GM12878 (cell line): Measurements from ENCODE around the gene USH1C. TPM values are rescaled to one million over a fixed set of nuclear protein-coding genes. Genes with fewer than 3 reads are reported as not detected.

ENCODE experiments used
- ATAC-seq: fragments of 200-7000 bp; cut with Tn5 transposase; 3 replicates; pipeline ENCODE4 v1.9.1; 2020; ENCODE audit warnings: mild to moderate bottlenecking, moderate library complexity
- BruUV-seq: library from RNA; stranded (reverse); fragments of 400-500 nt; replicated peaks from 2 replicates; lab custom pipeline; 2021; lab: Mats Ljungman, UMichigan
- CTCF ChIA-PET: fragments of 300-600 bp; sonication (Branson Sonifier 250); formaldehyde crosslinking; extraction: SDS; loops from one replicate; lab custom pipeline; 2021; ENCODE audit warnings: inconsistent platforms; lab: Yijun Ruan, JAX
- POLR2A ChIA-PET: fragments of 350-600 bp; formaldehyde crosslinking; extraction: SDS; loops from one replicate; lab custom pipeline; 2021; ENCODE audit warnings: inconsistent platforms; lab: Charles Lee
- RAD21 ChIA-PET: fragments of 300-600 bp; sonication (Branson Sonifier 250); formaldehyde crosslinking; loops from one replicate; lab custom pipeline; 2023; ENCODE audit warnings: antibody characterized with exemption; ENCODE audit not compliant: unreplicated experiment; lab: Charles Lee
- SMC1A ChIA-PET: fragments of 300-600 bp; sonication (Branson Sonifier 250); formaldehyde crosslinking; loops from one replicate; lab custom pipeline; 2023; ENCODE audit not compliant: unreplicated experiment, uncharacterized antibody; lab: Charles Lee
- DNase-seq: peaks from one replicate; pipeline ENCODE4 v3.0.0-alpha.2; 2011; ENCODE audit warnings: low read depth, low spot score
- FAIRE-seq: peaks from 3 replicates; lab custom pipeline; 2011; peaks lifted over from hg19 to GRCh38; lab: Jason Lieb, UNC
- H2AFZ ChIP-seq: 2 replicates; pipeline ENCODE4 v1.6.0; 2011; ENCODE audit warnings: low read depth, low read length, control low read depth; ENCODE audit not compliant: control insufficient read depth
- H3K27ac ChIP-seq: 2 replicates; pipeline ENCODE4 v1.5.1; 2011; ENCODE audit warnings: control low read depth; ENCODE audit not compliant: control insufficient read depth, insufficient read depth
- H3K27me3 ChIP-seq, 2 experiments: replicated peaks in 1 of 2; 2 replicates each; pipeline versions ENCODE4 v1.6.0 to v1.6.1; 2011; ENCODE audit warnings: low read length in 1 of 2; ENCODE audit not compliant: control insufficient read depth in 2 of 2, insufficient read depth in 2 of 2
- H3K36me3 ChIP-seq, 2 experiments: 2 replicates each; pipeline ENCODE4 v1.5.1; 2011; ENCODE audit warnings: low read length in 1 of 2; ENCODE audit not compliant: control insufficient read depth in 2 of 2, insufficient read depth in 2 of 2
- H3K4me1 ChIP-seq: 2 replicates; pipeline ENCODE4 v1.6.1; 2011; ENCODE audit warnings: mild to moderate bottlenecking, low read length, moderate library complexity, mixed read lengths; ENCODE audit not compliant: control insufficient read depth, insufficient read depth
- H3K4me2 ChIP-seq: 2 replicates; pipeline ENCODE4 v1.6.0; 2011; ENCODE audit warnings: control low read depth; ENCODE audit not compliant: control insufficient read depth, insufficient read depth
- H3K4me3 ChIP-seq: fragments of 200-600 bp; sonication (generic); 2 replicates; pipeline ENCODE4 v1.5.1; 2016
- H3K79me2 ChIP-seq: 2 replicates; pipeline ENCODE4 v1.6.0; 2011; ENCODE audit warnings: low read length; ENCODE audit not compliant: control insufficient read depth, insufficient read depth
- H3K9ac ChIP-seq: 2 replicates; pipeline ENCODE4 v1.8.0; 2011; ENCODE audit warnings: low read length, control low read depth, mixed read lengths; ENCODE audit not compliant: control insufficient read depth, insufficient read depth
- H3K9me3 ChIP-seq: replicated peaks from 3 replicates; pipeline ENCODE4 v1.5.1; 2011; ENCODE audit warnings: mild to moderate bottlenecking, low read length; ENCODE audit not compliant: control insufficient read depth, insufficient read depth
- H4K20me1 ChIP-seq: 2 replicates; pipeline ENCODE4 v1.6.0; 2011; ENCODE audit not compliant: control insufficient read depth, insufficient read depth
- CHD1 ChIP-seq: IDR thresholded peaks from 2 replicates; pipeline ENCODE4 v1.6.1; 2012; ENCODE audit warnings: low read depth, low read length, improper control_type of control experiment
- IRF4 ChIP-seq: IDR thresholded peaks from 2 replicates; pipeline ENCODE4 v1.6.1; 2011; ENCODE audit warnings: low read depth, low read length
- NFYB ChIP-seq: IDR thresholded peaks from 2 replicates; pipeline ENCODE4 v1.6.1; 2011; ENCODE audit warnings: low read depth, mild to moderate bottlenecking, low read length, improper control_type of control experiment, moderate library complexity; ENCODE audit not compliant: insufficient read depth
- PAX8 ChIP-seq: fragments of 450-650 bp; IDR thresholded peaks from 2 replicates; pipeline ENCODE4 v1.6.1; 2017; ENCODE audit warnings: mild to moderate bottlenecking, moderate library complexity
- PRDM15 ChIP-seq: fragments of 450-650 bp; formaldehyde crosslinking; IDR thresholded peaks from 2 replicates; pipeline ENCODE4 v1.4.0; 2020; ENCODE audit warnings: mild to moderate bottlenecking, moderate library complexity
- STAT3 ChIP-seq: IDR thresholded peaks from 2 replicates; pipeline ENCODE4 v1.6.1; 2011; ENCODE audit warnings: low read depth, low read length, improper control_type of control experiment
- TCF12 ChIP-seq: IDR thresholded peaks from 2 replicates; pipeline ENCODE4 v1.6.1; 2011; ENCODE audit warnings: low read depth, mild to moderate bottlenecking, low read length
- WGBS: methylation state at CpG from one replicate; pipeline ENCODE4 v1.1.6; 2016; ENCODE audit warnings: low lambda C conversion rate; ENCODE audit not compliant: insufficient replicate concordance, insufficient coverage; ENCODE audit errors: missing lambda C conversion rate; 5-methylcytosine and 5-hydroxymethylcytosine counted together
- in situ Hi-C: fragments of 300-500 bp; cut with MboI; formaldehyde crosslinking; loops from 9 replicates; pipeline ENCODE4 v1.14.3; 2018; ENCODE audit warnings: mixed read lengths
- intact Hi-C: fragments of 100-400 bp; cut with micrococcal nuclease; formaldehyde crosslinking; loops from one replicate; pipeline ENCODE4 v1.14.2; 2022; ENCODE audit not compliant: unreplicated experiment
- polyA plus RNA-seq, 11 experiments: library from polyadenylated mRNA; depleted of rRNA in 4 of 11; unstranded in 6 of 11; stranded (reverse) in 5 of 11; fragments of >200 nt; fragmentation: Nextera tagmentation in 4 of 11; fragmentation: Illumina TruSeq in 1 of 11; extraction: Ambion mirVana in 4 of 11; extraction: Trizol in 1 of 11; gene quantifications; 1 replicate in 1 of 11; 2 replicates in 10 of 11; pipeline versions ENCODE4 v1.2.1 to v1.2.3, GENCODE V29; 2011 to 2016; ENCODE audit warnings: inconsistent platforms in 2 of 11, missing spikeins in 2 of 11, low read depth in 1 of 11
- total RNA-seq, 4 experiments: library from RNA; depleted of rRNA in 3 of 4; stranded (reverse); fragments of >200 nt in 3 of 4; fragmentation: Illumina TruSeq in 1 of 4; extraction: Trizol in 1 of 4; gene quantifications; 2 replicates each; pipeline versions ENCODE4 v1.2.1 to v1.2.3, GENCODE V29; 2013 to 2021
- TF ChIP-seq, protein P1 (sequence below), 3 experiments: IDR thresholded peaks in 2 of 3; conservative IDR thresholded peaks in 1 of 3; 2 replicates each; pipeline ENCODE4 v1.5.1; 2011; ENCODE audit warnings: low read depth in 3 of 3, low read length in 3 of 3, mild to moderate bottlenecking in 3 of 3, control low read depth in 2 of 3, moderate library complexity in 2 of 3, inconsistent platforms in 1 of 3, mixed read lengths in 1 of 3; ENCODE audit not compliant: control insufficient read depth in 2 of 3, insufficient read depth in 1 of 3; ENCODE audit errors: extremely low read depth in 1 of 3

USH1C gene
- total and polyA plus RNA-seq, 10 of the 15 experiments (the other 5 are each of a cell fraction or from before 2014, with no cell fraction given) = not detected

GRCh38 chr11:17568944-17569343 lies 24.7 kb upstream of the USH1C start:
- FAIRE-seq (no peak), ATAC-seq (no peak)

DNA sequence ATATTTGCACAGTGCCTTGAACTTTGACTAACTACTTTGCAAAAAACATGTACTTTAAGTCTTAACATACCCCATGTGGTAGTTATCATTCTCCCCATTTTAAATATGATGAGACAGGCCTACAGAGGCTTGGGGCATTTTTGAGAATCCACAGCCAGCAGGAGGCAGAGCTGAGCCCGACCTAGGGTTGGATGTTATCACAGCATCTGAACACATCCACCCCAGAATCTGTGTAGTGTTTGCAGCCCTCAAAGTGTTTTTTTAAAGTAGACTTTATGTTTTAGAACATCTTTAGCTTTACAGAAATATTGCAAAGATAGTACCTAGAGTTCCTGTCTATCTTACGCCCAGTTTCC lies 20.4 kb upstream of the USH1C start:
- POLR2A ChIA-PET = no interaction called here
- no peak overlapping the region for H3K4me3 ChIP-seq
- CTCF ChIA-PET = interaction anchor here (0.6 to 1.0 kb wide), 2 partner anchors 37 to 622 kb away, joined by 3 to 4 read pairs; no protein-coding TSS in a partner anchor
- no peaks in the 10 kb centered on the region for H3K36me3 ChIP-seq
- ATAC-seq = no peak
- no peaks in the 10 kb centered on the region for H3K9me3 ChIP-seq
- H3K27me3 ChIP-seq = peaks cover 0 to 1% of the 10 kb centered on the region in 2 experiments; a peak in 1 of 4 replicates
- in situ Hi-C loops (no loop called here), intact Hi-C loops (no loop called here)
- H3K27ac ChIP-seq = no peak overlapping the region
- no peak for DNase-seq
- H2AFZ ChIP-seq = no peak overlapping the region
- H3K79me2 ChIP-seq = no peaks in the 10 kb centered on the region
- no peaks in the 10 kb centered on the region for H3K4me1 ChIP-seq
- H4K20me1 ChIP-seq = no peaks in the 10 kb centered on the region
- TF ChIP-seq, protein P1, sequence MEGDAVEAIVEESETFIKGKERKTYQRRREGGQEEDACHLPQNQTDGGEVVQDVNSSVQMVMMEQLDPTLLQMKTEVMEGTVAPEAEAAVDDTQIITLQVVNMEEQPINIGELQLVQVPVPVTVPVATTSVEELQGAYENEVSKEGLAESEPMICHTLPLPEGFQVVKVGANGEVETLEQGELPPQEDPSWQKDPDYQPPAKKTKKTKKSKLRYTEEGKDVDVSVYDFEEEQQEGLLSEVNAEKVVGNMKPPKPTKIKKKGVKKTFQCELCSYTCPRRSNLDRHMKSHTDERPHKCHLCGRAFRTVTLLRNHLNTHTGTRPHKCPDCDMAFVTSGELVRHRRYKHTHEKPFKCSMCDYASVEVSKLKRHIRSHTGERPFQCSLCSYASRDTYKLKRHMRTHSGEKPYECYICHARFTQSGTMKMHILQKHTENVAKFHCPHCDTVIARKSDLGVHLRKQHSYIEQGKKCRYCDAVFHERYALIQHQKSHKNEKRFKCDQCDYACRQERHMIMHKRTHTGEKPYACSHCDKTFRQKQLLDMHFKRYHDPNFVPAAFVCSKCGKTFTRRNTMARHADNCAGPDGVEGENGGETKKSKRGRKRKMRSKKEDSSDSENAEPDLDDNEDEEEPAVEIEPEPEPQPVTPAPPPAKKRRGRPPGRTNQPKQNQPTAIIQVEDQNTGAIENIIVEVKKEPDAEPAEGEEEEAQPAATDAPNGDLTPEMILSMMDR (IDR thresholded peaks at IDR 0.05 in 2 of 3, conservative IDR thresholded peaks at IDR 0.05 in 1 of 3; ENCODE audit: control insufficient read depth in 2 of 3, extremely low read depth in 1 of 3, insufficient read depth in 1 of 3, low read depth in 3 of 3, low read length in 3 of 3) = peak in 2 of 3 experiments; percentile 21 to 34; a peak in 2 of 6 replicates
- TF ChIP-seq PRDM15 = no peak
- no peak overlapping the region for H3K9ac ChIP-seq
- no TSS peak for BruUV-seq
- WGBS = 48% methylated on average over 2 of the region's 2 CpGs
- RAD21 ChIA-PET = no interaction called here
- SMC1A ChIA-PET = interaction anchor here (0.8 kb wide), 1 partner anchor 10 kb away, joined by 3 read pairs; no protein-coding TSS in a partner anchor
- FAIRE-seq = no peak
- no peak overlapping the region for H3K4me2 ChIP-seq

More at GRCh38 chr11:17568944-17569343, 24.7 kb upstream of the USH1C start:
- Histone ChIP-seq H3K79me2 (no peaks in the 10 kb centered on the region), H2AFZ (no peak overlapping the region), H3K9me3 (no peaks in the 10 kb centered on the region)
- ChIA-PET RAD21 (no interaction called here), SMC1A (no interaction called here), POLR2A (no interaction called here)
- DNase-seq = no peak
- TF ChIP-seq TCF12 = no peak
- no peak for TF ChIP-seq STAT3
- TF ChIP-seq CHD1 = no peak
- TF ChIP-seq NFYB = no peak
- TF ChIP-seq PAX8 = no peak
- TF ChIP-seq IRF4 = no peak
- TF ChIP-seq, all 136 proteins: peak for 0
- no peaks in the 10 kb centered on the region for H4K20me1 ChIP-seq
- H3K27ac ChIP-seq = no peak overlapping the region
- CTCF ChIA-PET = no interaction called here
- H3K36me3 ChIP-seq = no peaks in the 10 kb centered on the region
- H3K9ac ChIP-seq = no peak overlapping the region
- in situ Hi-C loops (no loop called here), intact Hi-C loops (no loop called here)
- 40% methylated on average over 4 of the region's 4 CpGs for WGBS
- no peaks in the 10 kb centered on the region for H3K4me1 ChIP-seq
- no peaks in the 10 kb centered on the region for H3K27me3 ChIP-seq
- no TSS peak for BruUV-seq
- H3K4me2 ChIP-seq = no peak overlapping the region
- no peak overlapping the region for H3K4me3 ChIP-seq
